Thoracic aorta (tissue), 2 donors: ENCODE data around the gene KRTAP5-3. TPM values are rescaled to one million over a fixed set of nuclear protein-coding genes. Genes with fewer than 3 reads are reported as not detected.

Experiments used
- ATAC-seq: fragments of 150-250 bp; one replicate; pipeline ENCODE4 v1.8.0; 2017; ENCODE audit warnings: low read depth; ENCODE audit not compliant: insufficient number of reproducible peaks, low FRiP score
- DNase-seq: peaks from one replicate; pipeline ENCODE4 v3.0.0-alpha.2; 2020; ENCODE audit warnings: low spot score
- H3K27ac ChIP-seq, 2 donors: fragments of 200-600 bp; sonication (generic); 1 replicate in 1 of 2; 2 replicates in 1 of 2; pipeline ENCODE4 v1.5.1; 2016; ENCODE audit warnings: mild to moderate bottlenecking in 2 of 2, moderate library complexity in 2 of 2
- H3K27me3 ChIP-seq: fragments of 200-600 bp; sonication (generic); replicated peaks from 2 replicates; pipeline ENCODE4 v1.6.0; 2016; ENCODE audit warnings: mild to moderate bottlenecking; ENCODE audit not compliant: insufficient read depth
- H3K36me3 ChIP-seq: fragments of 200-600 bp; sonication (generic); one replicate; pipeline ENCODE4 v1.5.1; 2016
- H3K4me1 ChIP-seq, 2 donors: fragments of 200-600 bp; sonication (generic); 1 replicate in 1 of 2; 2 replicates in 1 of 2; pipeline versions ENCODE4 v1.5.1 to v1.6.0; 2016; ENCODE audit warnings: low read depth in 2 of 2, mild to moderate bottlenecking in 1 of 2; ENCODE audit not compliant: control insufficient read depth in 1 of 2
- H3K4me3 ChIP-seq: fragments of 200-600 bp; sonication (generic); 2 replicates; pipeline ENCODE4 v1.5.1; 2016; ENCODE audit warnings: mild to moderate bottlenecking
- H3K9me3 ChIP-seq: fragments of 200-600 bp; sonication (generic); 2 replicates; pipeline ENCODE4 v1.5.1; 2016
- total RNA-seq, 2 donors: library from RNA; depleted of rRNA; stranded (reverse); fragments of >200 nt; gene quantifications; one replicate each; pipeline versions ENCODE4 v1.1.0 to v1.2.3, GENCODE V29; 2016
- TF ChIP-seq, protein P1 (sequence below): fragments of 200-600 bp; sonication (generic); IDR thresholded peaks from one replicate; pipeline ENCODE4 v1.5.1; 2019; ENCODE audit warnings: antibody characterized with exemption

Gene KRTAP5-3
- total RNA-seq, 2 donors from 2014 or later = not detected

DNA sequence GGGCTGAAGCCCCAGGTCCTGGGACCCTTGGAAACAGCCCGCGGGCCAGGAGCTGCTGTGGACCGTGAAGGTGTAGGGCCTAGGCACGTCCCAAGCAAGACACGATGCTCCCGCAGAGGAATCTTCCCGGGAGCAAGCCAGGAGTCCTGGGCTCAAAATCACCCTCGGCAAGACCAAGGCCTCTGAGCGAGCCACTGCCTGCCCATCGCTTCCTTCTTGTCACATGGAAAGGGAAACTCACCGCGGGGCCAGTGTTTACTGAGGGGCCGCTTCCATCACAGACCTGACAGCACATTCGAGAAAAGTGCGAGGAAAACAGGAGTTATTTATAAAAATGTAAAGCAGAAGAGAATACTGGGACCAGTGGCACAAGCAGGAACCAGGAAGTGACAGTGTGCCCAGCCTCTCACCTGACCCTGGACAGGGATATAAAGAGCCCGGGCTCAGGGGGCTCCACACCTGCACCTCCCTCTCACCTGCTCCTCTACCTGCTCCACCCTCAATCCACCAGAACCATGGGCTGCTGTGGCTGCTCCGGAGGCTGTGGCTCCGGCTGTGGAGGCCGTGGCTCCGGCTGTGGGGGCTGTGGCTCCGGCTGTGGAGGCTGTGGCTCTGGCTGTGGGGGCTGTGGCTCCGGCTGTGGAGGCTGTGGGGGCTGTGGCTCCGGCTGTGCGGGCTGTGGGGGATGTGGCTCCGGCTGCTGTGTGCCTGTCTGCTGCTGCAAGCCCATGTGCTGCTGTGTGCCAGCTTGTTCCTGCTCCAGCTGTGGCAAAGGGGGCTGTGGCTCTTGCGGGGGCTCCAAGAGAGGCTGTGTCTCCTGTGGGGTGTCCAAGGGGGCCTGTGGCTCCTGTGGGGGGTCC is 21.3 kb upstream of the KRTAP5-3 start, which contains the start of gene KRTAP5-5:
TSS of gene KRTAP5-5 (plus strand) at position 450 of the 860 bp plus-strand sequence. CDS start at position 516, 66 bp downstream.
- Histone ChIP-seq H3K4me3 (no peak within 1 kb of the TSS), H3K9me3 (no peaks in the 10 kb centered on the region), H3K27me3 (peaks cover 7% of the 10 kb centered on the region), H3K4me1 (no peaks in the 10 kb centered on the region), H3K36me3 (no peaks in the 10 kb centered on the region), H3K27ac (no peak within 1 kb of the TSS)
- TF ChIP-seq, protein P1, sequence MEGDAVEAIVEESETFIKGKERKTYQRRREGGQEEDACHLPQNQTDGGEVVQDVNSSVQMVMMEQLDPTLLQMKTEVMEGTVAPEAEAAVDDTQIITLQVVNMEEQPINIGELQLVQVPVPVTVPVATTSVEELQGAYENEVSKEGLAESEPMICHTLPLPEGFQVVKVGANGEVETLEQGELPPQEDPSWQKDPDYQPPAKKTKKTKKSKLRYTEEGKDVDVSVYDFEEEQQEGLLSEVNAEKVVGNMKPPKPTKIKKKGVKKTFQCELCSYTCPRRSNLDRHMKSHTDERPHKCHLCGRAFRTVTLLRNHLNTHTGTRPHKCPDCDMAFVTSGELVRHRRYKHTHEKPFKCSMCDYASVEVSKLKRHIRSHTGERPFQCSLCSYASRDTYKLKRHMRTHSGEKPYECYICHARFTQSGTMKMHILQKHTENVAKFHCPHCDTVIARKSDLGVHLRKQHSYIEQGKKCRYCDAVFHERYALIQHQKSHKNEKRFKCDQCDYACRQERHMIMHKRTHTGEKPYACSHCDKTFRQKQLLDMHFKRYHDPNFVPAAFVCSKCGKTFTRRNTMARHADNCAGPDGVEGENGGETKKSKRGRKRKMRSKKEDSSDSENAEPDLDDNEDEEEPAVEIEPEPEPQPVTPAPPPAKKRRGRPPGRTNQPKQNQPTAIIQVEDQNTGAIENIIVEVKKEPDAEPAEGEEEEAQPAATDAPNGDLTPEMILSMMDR = no peak
- DNase-seq (no peak), ATAC-seq (no peak)

DNA sequence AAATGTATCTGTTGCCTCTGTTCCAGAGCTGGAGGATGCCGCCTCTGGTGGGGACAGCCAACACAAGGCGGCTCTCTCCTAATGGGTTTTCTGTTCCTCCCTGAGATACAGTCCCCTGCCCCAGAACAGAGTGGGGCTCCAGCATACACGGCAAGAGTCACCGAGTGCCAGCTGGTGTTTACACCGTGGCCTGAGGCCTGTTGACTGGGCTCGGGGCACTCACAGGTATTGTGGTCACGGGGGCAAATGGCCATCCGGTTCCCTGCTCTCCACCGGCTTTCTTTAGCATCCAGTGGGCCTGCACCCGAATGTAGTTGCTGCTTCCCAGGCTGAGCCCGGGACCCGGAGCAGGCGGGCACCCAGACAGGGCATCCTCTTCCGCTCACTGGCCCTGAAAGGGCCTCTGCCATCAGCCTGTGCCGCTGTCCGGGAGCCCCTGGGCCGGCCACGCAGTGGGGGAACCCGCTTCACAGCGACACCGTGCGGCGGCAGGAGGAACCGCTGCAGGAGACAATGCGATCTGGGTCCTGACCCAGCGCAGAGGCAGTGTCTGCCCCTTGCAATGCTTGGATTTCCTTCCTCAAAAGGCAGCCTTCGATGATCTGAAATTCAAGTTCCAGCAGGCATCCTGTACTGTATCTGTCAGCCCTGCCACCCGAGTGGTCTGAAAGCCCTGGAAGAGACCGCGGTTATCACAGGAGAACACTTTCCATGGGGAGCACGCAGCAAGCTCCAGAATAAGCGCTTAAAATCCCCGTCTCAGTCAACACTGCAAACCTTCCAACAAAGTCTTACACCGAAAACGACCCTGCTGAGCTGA is 20.5 kb upstream of the KRTAP5-3 start:
- no peaks in the 10 kb centered on the region for H3K9me3 ChIP-seq
- H3K36me3 ChIP-seq = no peaks in the 10 kb centered on the region
- H3K27ac ChIP-seq = no peak overlapping the region
- H3K4me1 ChIP-seq = no peaks in the 10 kb centered on the region
- no peak for DNase-seq
- ATAC-seq = no peak
- no peak overlapping the region for H3K4me3 ChIP-seq
- TF ChIP-seq, protein P1 = peak; percentile 73
- H3K27me3 ChIP-seq = peaks cover 7% of the 10 kb centered on the region

DNA sequence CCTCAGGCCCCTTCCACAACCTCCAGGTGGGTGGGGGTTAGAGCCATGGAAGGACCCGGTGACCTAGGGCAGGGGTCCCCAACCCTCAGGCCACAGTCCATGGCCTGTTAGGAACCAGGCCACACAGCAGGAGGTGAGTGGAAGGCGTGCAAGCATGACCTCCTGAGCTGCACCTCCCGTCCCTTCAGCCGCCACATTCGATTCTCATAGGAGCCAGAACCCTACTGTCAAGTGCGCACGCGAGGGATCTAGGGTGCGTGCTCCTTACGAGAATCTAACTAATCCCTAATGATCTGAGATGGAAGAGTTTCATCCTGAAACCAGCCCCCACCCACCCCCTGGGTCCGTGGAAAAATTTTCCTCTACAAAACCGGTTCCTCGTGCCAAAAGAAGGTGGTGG is 17.3 kb upstream of the KRTAP5-3 start:
- peaks cover under 1% of the 10 kb centered on the region for H3K27me3 ChIP-seq
- ATAC-seq (no peak), DNase-seq (no peak)

DNA sequence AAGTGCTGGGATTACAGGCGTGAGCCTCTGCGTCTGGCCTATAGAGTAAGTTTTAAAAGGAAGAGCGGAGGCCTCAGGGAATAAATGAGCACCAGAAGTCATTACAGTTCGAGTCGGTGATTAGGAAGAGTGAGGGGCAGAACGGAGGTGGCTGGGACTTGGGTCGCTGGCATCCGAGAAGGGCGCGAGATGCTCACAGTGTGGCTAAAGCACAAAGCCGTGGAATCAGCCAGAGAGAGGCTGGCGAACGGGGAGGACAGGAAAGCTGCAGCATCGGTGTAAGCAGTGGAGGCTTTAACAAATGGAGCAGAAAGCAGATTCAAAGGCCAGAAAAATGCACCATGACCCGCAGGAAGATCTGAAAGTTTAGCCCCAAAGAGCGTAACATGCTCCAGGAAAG is 16.4 kb upstream of the KRTAP5-3 start:
- Histone ChIP-seq H3K27ac (no peak overlapping the region), H3K27me3 (no peaks in the 10 kb centered on the region)
- ATAC-seq = no peak

More for the DNA sequence above, 17.3 kb upstream of the KRTAP5-3 start:
- no peaks in the 10 kb centered on the region for H3K36me3 ChIP-seq
- no peak overlapping the region for H3K27ac ChIP-seq
- no peak overlapping the region for H3K4me3 ChIP-seq
- no peaks in the 10 kb centered on the region for H3K4me1 ChIP-seq
- no peaks in the 10 kb centered on the region for H3K9me3 ChIP-seq
- TF ChIP-seq, protein P1 = no peak

More for the DNA sequence above, 16.4 kb upstream of the KRTAP5-3 start:
- TF ChIP-seq, protein P1 = no peak
- Histone ChIP-seq H3K36me3 (no peaks in the 10 kb centered on the region), H3K4me3 (no peak overlapping the region), H3K4me1 (no peaks in the 10 kb centered on the region), H3K9me3 (no peaks in the 10 kb centered on the region)
- DNase-seq = no peak
